Endodermal cell (in vitro differentiated cells): Measurements from ENCODE around the gene ILDR1. TPM values are rescaled to one million over a fixed set of nuclear protein-coding genes. Genes with fewer than 3 reads are reported as not detected.

Experiments
- total RNA-seq, 2 donors: library from RNA; stranded (reverse); fragmentation: NEBNext Ultra II Directional in 1 of 2; extraction: Animal tissue kit (Norgen Biotek cat#: 25700) in 1 of 2; gene quantifications; 2 replicates in 1 of 2; 3 replicates in 1 of 2; pipeline ENCODE4 v1.2.1, GENCODE V29; 2021

Gene ILDR1
- total RNA-seq, 2 donors from 2014 or later, result 2.0 to 3.6 TPM

Other genes starting within 250 kb of the ILDR1 start
- 10 to 100 TPM; 35.2 to 44.5 TPM for gene IQCB1, start 187.2 kb downstream of the ILDR1 start, total RNA-seq
- gene EAF2, start 187.0 kb downstream of the ILDR1 start, total RNA-seq, result 1 to 10 TPM; 3.5 to 4.6 TPM
- gene SLC15A2, start 127.8 kb downstream of the ILDR1 start, total RNA-seq, result 1 to 10 TPM in 1 of 2 donors, under 1 TPM in 1; 0.73 to 2.1 TPM
- not detected for gene CD86, start 33.1 kb upstream of the ILDR1 start, total RNA-seq
- under 1 TPM in 1 of 2 donors, not detected in 1; 0.04 TPM for gene CASR, start 161.4 kb upstream of the ILDR1 start, total RNA-seq